Hepatocyte (in vitro differentiated cells): ENCODE results near the gene SORCS2.

Experiments
- EZH2 ChIP-seq: fragments of 200-600 bp; sonication (generic); IDR thresholded peaks from 2 replicates; pipeline ENCODE4 v1.6.1; 2016; ENCODE audit warnings: antibody characterized with exemption, mild to moderate bottlenecking, borderline replicate concordance
- TF ChIP-seq, protein P1 (sequence below): fragments of 200-600 bp; sonication (generic); IDR thresholded peaks from 2 replicates; pipeline ENCODE4 v1.5.1; 2016; ENCODE audit warnings: antibody characterized with exemption, mild to moderate bottlenecking; ENCODE audit not compliant: poor library complexity

DNA sequence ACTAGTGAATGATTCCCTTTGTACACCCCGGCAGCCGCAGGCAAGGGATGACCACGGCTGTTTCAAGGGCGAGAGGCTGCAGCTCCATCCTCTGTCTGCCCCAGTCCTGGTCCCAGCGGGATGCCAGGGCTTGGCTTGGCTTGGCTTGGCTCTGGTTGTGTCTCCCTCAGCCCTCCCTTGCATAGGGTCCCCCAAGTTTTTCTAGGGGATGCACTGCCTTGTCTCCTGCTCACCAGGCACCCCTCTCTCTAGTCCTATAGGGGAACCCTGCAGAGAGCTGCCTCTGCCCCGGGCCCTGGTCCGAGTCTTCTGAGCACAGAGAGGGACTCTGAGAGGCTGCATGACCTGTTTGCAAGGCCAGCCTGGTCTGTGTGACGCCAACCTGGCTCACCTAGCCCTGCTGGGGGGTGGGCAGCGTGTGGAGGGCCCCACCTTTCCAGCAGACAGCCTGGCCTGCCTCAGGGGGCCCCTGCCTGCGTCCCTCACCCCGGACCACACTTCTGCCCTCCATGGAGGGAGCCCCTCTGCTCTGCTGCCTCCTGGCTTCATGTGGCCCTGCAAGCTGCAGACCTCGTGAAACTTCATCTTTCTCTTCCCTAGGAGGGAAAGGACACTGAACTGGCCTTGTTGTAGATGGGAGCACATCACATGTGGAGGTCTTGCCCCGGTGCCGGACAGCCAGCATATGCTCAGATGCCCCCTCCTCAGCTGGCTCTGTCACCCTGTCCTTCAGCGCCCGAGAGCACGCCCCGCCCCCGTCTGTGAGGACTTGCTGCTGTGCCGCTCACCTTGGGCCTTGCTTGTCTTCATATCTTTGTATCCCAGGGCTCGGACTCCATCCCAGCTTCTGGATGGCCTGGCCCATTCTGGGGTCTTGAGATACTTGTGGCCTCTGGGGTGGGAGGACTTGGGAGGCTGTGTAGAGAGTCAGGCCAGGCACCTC, 16.4 kb downstream of the SORCS2 start:
- TF ChIP-seq EZH2: no peak
- TF ChIP-seq, protein P1, sequence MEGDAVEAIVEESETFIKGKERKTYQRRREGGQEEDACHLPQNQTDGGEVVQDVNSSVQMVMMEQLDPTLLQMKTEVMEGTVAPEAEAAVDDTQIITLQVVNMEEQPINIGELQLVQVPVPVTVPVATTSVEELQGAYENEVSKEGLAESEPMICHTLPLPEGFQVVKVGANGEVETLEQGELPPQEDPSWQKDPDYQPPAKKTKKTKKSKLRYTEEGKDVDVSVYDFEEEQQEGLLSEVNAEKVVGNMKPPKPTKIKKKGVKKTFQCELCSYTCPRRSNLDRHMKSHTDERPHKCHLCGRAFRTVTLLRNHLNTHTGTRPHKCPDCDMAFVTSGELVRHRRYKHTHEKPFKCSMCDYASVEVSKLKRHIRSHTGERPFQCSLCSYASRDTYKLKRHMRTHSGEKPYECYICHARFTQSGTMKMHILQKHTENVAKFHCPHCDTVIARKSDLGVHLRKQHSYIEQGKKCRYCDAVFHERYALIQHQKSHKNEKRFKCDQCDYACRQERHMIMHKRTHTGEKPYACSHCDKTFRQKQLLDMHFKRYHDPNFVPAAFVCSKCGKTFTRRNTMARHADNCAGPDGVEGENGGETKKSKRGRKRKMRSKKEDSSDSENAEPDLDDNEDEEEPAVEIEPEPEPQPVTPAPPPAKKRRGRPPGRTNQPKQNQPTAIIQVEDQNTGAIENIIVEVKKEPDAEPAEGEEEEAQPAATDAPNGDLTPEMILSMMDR: no peak
